DOHH2 (cell line): ENCODE results near the gene WWP2.

Experiments used
- H3F3A ChIP-seq: fragments of 200-600 bp; sonication (generic), shearing (Covaris generic); 2 replicates; pipeline ENCODE4 v1.6.0; 2016; ENCODE audit warnings: antibody characterized with exemption, mild to moderate bottlenecking; ENCODE audit not compliant: control insufficient read depth, insufficient read depth
- H3K27ac ChIP-seq: fragments of 200-600 bp; sonication (generic); 2 replicates; pipeline ENCODE4 v1.5.1; 2014; ENCODE audit warnings: low read depth, mild to moderate bottlenecking, low read length, moderate library complexity
- H3K27me3 ChIP-seq: fragments of 200-600 bp; sonication (generic); 2 replicates; pipeline ENCODE4 v1.6.1; 2014; ENCODE audit warnings: mild to moderate bottlenecking, low read length, mixed read lengths; ENCODE audit not compliant: control insufficient read depth
- H3K36me3 ChIP-seq: fragments of 200-600 bp; sonication (generic); 2 replicates; pipeline ENCODE4 v1.6.1; 2014; ENCODE audit warnings: mild to moderate bottlenecking, low read length, moderate library complexity, mixed read lengths; ENCODE audit not compliant: control insufficient read depth
- H3K4me1 ChIP-seq: fragments of 200-600 bp; sonication (generic); 2 replicates; pipeline ENCODE4 v1.6.1; 2014; ENCODE audit warnings: mild to moderate bottlenecking, low read length, mixed read lengths; ENCODE audit not compliant: control insufficient read depth
- H3K4me2 ChIP-seq: fragments of 200-600 bp; sonication (generic); 2 replicates; pipeline ENCODE4 v1.6.0; 2014; ENCODE audit warnings: mild to moderate bottlenecking, low read length, moderate library complexity
- H3K4me3 ChIP-seq: fragments of 200-600 bp; sonication (generic); 2 replicates; pipeline ENCODE4 v1.5.1; 2014; ENCODE audit warnings: mild to moderate bottlenecking, low read length, mixed read lengths
- H3K79me2 ChIP-seq: fragments of 200-600 bp; sonication (generic); 2 replicates; pipeline ENCODE4 v1.6.1; 2014; ENCODE audit warnings: mild to moderate bottlenecking, low read length, mixed read lengths; ENCODE audit not compliant: control insufficient read depth
- H3K9me2 ChIP-seq: fragments of 200-600 bp; sonication (generic); replicated peaks from 2 replicates; pipeline ENCODE4 v1.6.1; 2014; ENCODE audit warnings: mild to moderate bottlenecking, low read length, mixed read lengths; ENCODE audit not compliant: control insufficient read depth
- H3K9me3 ChIP-seq: fragments of 200-600 bp; sonication (generic); 2 replicates; pipeline ENCODE4 v1.6.1; 2014; ENCODE audit warnings: antibody characterized with exemption, low read length, mixed read lengths; ENCODE audit not compliant: control insufficient read depth, insufficient read depth
- H4K20me1 ChIP-seq: fragments of 200-600 bp; sonication (generic); 2 replicates; pipeline ENCODE4 v1.6.0; 2014; ENCODE audit warnings: low read depth, mild to moderate bottlenecking, antibody characterized with exemption, low read length, moderate library complexity; ENCODE audit not compliant: control insufficient read depth, insufficient read depth
- CTCF ChIP-seq: fragments of 200-600 bp; sonication (generic); IDR thresholded peaks from one replicate; pipeline ENCODE4 v1.5.1; 2014; ENCODE audit warnings: antibody characterized with exemption, mild to moderate bottlenecking, low read depth, low read length; ENCODE audit not compliant: poor library complexity, severe bottlenecking
- EZH2phosphoT487 ChIP-seq: fragments of 200-600 bp; sonication (generic); IDR thresholded peaks from 2 replicates; pipeline ENCODE4 v1.6.1; 2017; ENCODE audit warnings: borderline replicate concordance, mild to moderate bottlenecking, antibody characterized with exemption, low read length, moderate library complexity, mixed read lengths

The WWP2 gene

GRCh38 chr16:69874271-69874670 lies 112.1 kb downstream of the WWP2 start:
- Histone ChIP-seq H3K9me2 (no peaks in the 10 kb centered on the region), H3K27me3 (no peaks in the 10 kb centered on the region), H3F3A (no peaks in the 10 kb centered on the region), H4K20me1 (no peaks in the 10 kb centered on the region), H3K4me2 (no peak overlapping the region), H3K9me3 (no peaks in the 10 kb centered on the region), H3K4me1 (no peaks in the 10 kb centered on the region), H3K27ac (no peak overlapping the region), H3K4me3 (no peak overlapping the region), H3K36me3 (peaks cover 40% of the 10 kb centered on the region), H3K79me2 (no peaks in the 10 kb centered on the region)
- TF ChIP-seq EZH2phosphoT487 (no peak), CTCF (no peak)

GRCh38 chr16:69880640-69881133 lies 118.6 kb downstream of the WWP2 start:
- H3K4me3 ChIP-seq, result no peak overlapping the region
- H3K79me2 ChIP-seq, result no peaks in the 10 kb centered on the region
- H3F3A ChIP-seq, result no peaks in the 10 kb centered on the region
- H3K9me2 ChIP-seq, result no peaks in the 10 kb centered on the region
- H3K36me3 ChIP-seq, result peaks cover 16% of the 10 kb centered on the region
- no peaks in the 10 kb centered on the region for H3K27me3 ChIP-seq
- no peak for TF ChIP-seq EZH2phosphoT487
- no peak for TF ChIP-seq CTCF
- H3K27ac ChIP-seq, result no peak overlapping the region
- H3K9me3 ChIP-seq, result no peaks in the 10 kb centered on the region
- H3K4me2 ChIP-seq, result no peak overlapping the region
- H4K20me1 ChIP-seq, result no peaks in the 10 kb centered on the region
- H3K4me1 ChIP-seq, result no peaks in the 10 kb centered on the region

GRCh38 chr16:69881141-69881540 lies 119.0 kb downstream of the WWP2 start:
- no peak overlapping the region for H3K4me2 ChIP-seq
- H3K36me3 ChIP-seq, result peaks cover 16% of the 10 kb centered on the region
- no peak overlapping the region for H3K4me3 ChIP-seq
- H3K79me2 ChIP-seq, result no peaks in the 10 kb centered on the region
- no peaks in the 10 kb centered on the region for H3K4me1 ChIP-seq
- no peaks in the 10 kb centered on the region for H3K9me3 ChIP-seq
- no peaks in the 10 kb centered on the region for H4K20me1 ChIP-seq
- H3F3A ChIP-seq, result no peaks in the 10 kb centered on the region
- H3K27ac ChIP-seq, result no peak overlapping the region
- no peaks in the 10 kb centered on the region for H3K27me3 ChIP-seq
- no peak for TF ChIP-seq EZH2phosphoT487
- TF ChIP-seq CTCF, result no peak
- H3K9me2 ChIP-seq, result no peaks in the 10 kb centered on the region
